OCI-LY7 (cell line): Measurements from ENCODE around the gene MAPKAPK3. TPM values are rescaled to one million over a fixed set of nuclear protein-coding genes. Genes with fewer than 3 reads are reported as not detected.

Experiments
- BruUV-seq: library from RNA; stranded (reverse); fragments of 400-500 nt; replicated peaks from 2 replicates; lab custom pipeline; 2021; lab: Mats Ljungman, UMichigan
- CTCF ChIA-PET: fragments of 300-600 bp; sonication (Branson Sonifier 250); formaldehyde crosslinking; loops from one replicate; lab custom pipeline; 2022; ENCODE audit warnings: antibody characterized with exemption; ENCODE audit not compliant: unreplicated experiment; lab: Charles Lee
- POLR2A ChIA-PET: fragments of 300-600 bp; sonication (Branson Sonifier 250); formaldehyde crosslinking; loops from one replicate; lab custom pipeline; 2022; ENCODE audit warnings: antibody characterized with exemption; lab: Charles Lee
- DNase-seq: peaks from one replicate; pipeline ENCODE4 v3.0.0-alpha.2; 2015; ENCODE audit warnings: low spot score
- H2AFZ ChIP-seq: fragments of 200-600 bp; sonication (generic), shearing (Covaris generic); 2 replicates; pipeline ENCODE4 v1.6.1; 2014; ENCODE audit warnings: mild to moderate bottlenecking, antibody characterized with exemption, low read length, moderate library complexity
- H3K27ac ChIP-seq: fragments of 200-600 bp; sonication (generic); 2 replicates; pipeline ENCODE4 v1.5.1; 2014; ENCODE audit warnings: mixed run types, low read depth, mild to moderate bottlenecking, moderate library complexity, low read length, inconsistent platforms; ENCODE audit not compliant: poor library complexity, severe bottlenecking
- H3K36me3 ChIP-seq: fragments of 200-600 bp; sonication (generic); 2 replicates; pipeline ENCODE4 v1.6.1; 2014; ENCODE audit warnings: mild to moderate bottlenecking, antibody characterized with exemption, low read length, moderate library complexity, mixed read lengths; ENCODE audit not compliant: insufficient read depth
- H3K4me1 ChIP-seq: fragments of 200-600 bp; sonication (generic); 2 replicates; pipeline ENCODE4 v1.5.1; 2014; ENCODE audit warnings: mild to moderate bottlenecking, low read length; ENCODE audit not compliant: insufficient read depth, poor library complexity, severe bottlenecking
- H3K4me2 ChIP-seq: fragments of 200-600 bp; sonication (generic); 2 replicates; pipeline ENCODE4 v1.6.1; 2014; ENCODE audit warnings: mild to moderate bottlenecking, low read length
- H3K4me3 ChIP-seq: fragments of 200-600 bp; sonication (generic); 2 replicates; pipeline ENCODE4 v1.5.1; 2014; ENCODE audit warnings: mild to moderate bottlenecking, low read depth, low read length; ENCODE audit not compliant: poor library complexity, severe bottlenecking
- H3K79me2 ChIP-seq: fragments of 200-600 bp; sonication (generic); 2 replicates; pipeline ENCODE4 v1.6.1; 2016; ENCODE audit warnings: low read depth, mild to moderate bottlenecking, low read length, moderate library complexity, mixed read lengths; ENCODE audit not compliant: insufficient read depth
- H3K9me2 ChIP-seq: fragments of 200-600 bp; sonication (generic); 2 replicates; pipeline ENCODE4 v1.6.1; 2016; ENCODE audit warnings: mild to moderate bottlenecking, low read length, mixed read lengths; ENCODE audit not compliant: insufficient read depth
- H3K9me3 ChIP-seq: fragments of 200-600 bp; sonication (generic); 2 replicates; pipeline ENCODE4 v1.6.1; 2014; ENCODE audit warnings: mild to moderate bottlenecking, mixed run types, low read length, mixed read lengths
- H4K20me1 ChIP-seq: fragments of 200-600 bp; sonication (generic); 2 replicates; pipeline ENCODE4 v1.6.1; 2014; ENCODE audit warnings: mild to moderate bottlenecking, antibody characterized with exemption, low read length, moderate library complexity, mixed read lengths; ENCODE audit not compliant: insufficient read depth
- EZH2phosphoT487 ChIP-seq: fragments of 200-600 bp; sonication (generic); IDR thresholded peaks from 2 replicates; pipeline ENCODE4 v1.6.1; 2018; ENCODE audit warnings: low read depth, borderline replicate concordance, mild to moderate bottlenecking, mixed run types, antibody characterized with exemption, low read length, moderate library complexity, mixed read lengths
- intact Hi-C: fragments of 100-400 bp; cut with micrococcal nuclease; formaldehyde crosslinking; loops from one replicate; pipeline ENCODE4 v1.10.0; 2022; ENCODE audit not compliant: unreplicated experiment
- total RNA-seq, 2 experiments: library from RNA; depleted of rRNA in 1 of 2; stranded (reverse); fragments of >200 nt in 1 of 2; shearing (Covaris generic) in 1 of 2; gene quantifications; 2 replicates each; pipeline ENCODE4 v1.2.3, GENCODE V29; 2014 to 2022
- TF ChIP-seq, protein P1 (sequence below): fragments of 200-600 bp; sonication (generic); conservative IDR thresholded peaks from 2 replicates; pipeline ENCODE4 v1.5.1; 2014; ENCODE audit warnings: mild to moderate bottlenecking, antibody characterized with exemption, low read length, moderate library complexity, mixed read lengths

MAPKAPK3 gene
- total RNA-seq, 2 experiments from 2014 or later = 17.5 to 25.2 TPM

DNA sequence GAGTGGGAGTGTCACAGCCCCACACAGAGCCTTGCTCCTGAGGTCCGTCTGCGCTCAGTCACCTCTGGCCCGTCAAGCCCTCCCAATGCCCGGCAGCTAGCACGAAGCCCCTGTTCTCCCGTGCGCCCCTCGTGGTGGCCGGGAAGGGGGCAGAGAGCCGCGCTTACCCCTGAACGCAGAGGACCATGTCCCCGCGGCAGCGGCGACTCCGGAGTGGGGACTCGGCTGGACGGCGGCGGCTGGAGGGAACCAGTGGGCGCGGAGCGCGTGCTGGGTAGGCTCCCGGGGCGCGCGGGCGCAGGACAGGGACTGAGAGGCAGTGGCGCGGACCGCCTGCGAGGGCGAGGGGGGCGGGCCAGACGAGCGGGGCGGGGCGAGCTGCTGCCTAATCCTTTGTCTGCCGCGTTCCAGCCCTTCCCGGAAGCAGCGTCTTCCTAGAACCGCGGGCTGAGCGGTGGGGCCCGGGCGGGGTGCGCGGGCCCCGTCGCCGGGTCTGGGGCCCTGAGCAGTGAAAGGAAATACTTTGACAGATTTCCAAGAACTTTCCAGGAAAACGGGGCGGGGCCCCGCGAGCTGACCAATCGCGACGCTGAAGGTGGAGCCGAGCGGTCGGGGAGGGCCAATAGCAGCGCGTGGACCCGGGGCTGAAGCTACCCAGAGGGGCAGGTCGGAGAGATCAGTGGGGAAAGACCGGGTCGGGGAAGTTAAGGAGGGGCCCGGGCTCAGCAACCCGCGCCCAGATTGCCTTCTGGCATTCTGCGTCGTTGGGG, 5.3 kb upstream of the MAPKAPK3 start, which contains the start of gene CISH:
CISH (minus strand) TSS at position 311 of the 770 bp plus-strand sequence; CDS start at position 187, 124 bp downstream.
- no TSS peak for BruUV-seq
- H4K20me1 ChIP-seq = no peaks in the 10 kb centered on the region
- DNase-seq = peak; percentile 78
- ChIA-PET CTCF (interaction anchor here (0.6 to 1.7 kb wide), 2 partner anchors 41 to 52 kb away, joined by 3 read pairs; no protein-coding TSS in a partner anchor), POLR2A (interaction anchor here (0.7 to 1.0 kb wide), 3 partner anchors 9 to 43 kb away, joined by 3 read pairs; no protein-coding TSS in a partner anchor)
- H3K4me3 ChIP-seq = peak within 1 kb of the TSS; percentile 68
- intact Hi-C loops = loop anchor here (5.0 to 10.0 kb wide), 2 partner anchors 59 to 363 kb away; no protein-coding TSS in a partner anchor
- H3K4me2 ChIP-seq = peak within 1 kb of the TSS; percentile 90
- no peaks in the 10 kb centered on the region for H3K79me2 ChIP-seq
- no peak within 1 kb of the TSS for H3K27ac ChIP-seq
- TF ChIP-seq EZH2phosphoT487 = no peak
- TF ChIP-seq, protein P1, sequence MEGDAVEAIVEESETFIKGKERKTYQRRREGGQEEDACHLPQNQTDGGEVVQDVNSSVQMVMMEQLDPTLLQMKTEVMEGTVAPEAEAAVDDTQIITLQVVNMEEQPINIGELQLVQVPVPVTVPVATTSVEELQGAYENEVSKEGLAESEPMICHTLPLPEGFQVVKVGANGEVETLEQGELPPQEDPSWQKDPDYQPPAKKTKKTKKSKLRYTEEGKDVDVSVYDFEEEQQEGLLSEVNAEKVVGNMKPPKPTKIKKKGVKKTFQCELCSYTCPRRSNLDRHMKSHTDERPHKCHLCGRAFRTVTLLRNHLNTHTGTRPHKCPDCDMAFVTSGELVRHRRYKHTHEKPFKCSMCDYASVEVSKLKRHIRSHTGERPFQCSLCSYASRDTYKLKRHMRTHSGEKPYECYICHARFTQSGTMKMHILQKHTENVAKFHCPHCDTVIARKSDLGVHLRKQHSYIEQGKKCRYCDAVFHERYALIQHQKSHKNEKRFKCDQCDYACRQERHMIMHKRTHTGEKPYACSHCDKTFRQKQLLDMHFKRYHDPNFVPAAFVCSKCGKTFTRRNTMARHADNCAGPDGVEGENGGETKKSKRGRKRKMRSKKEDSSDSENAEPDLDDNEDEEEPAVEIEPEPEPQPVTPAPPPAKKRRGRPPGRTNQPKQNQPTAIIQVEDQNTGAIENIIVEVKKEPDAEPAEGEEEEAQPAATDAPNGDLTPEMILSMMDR = peak; percentile 72
- H3K9me3 ChIP-seq = no peaks in the 10 kb centered on the region
- H3K36me3 ChIP-seq = no peaks in the 10 kb centered on the region
- H3K4me1 ChIP-seq = peaks cover 7% of the 10 kb centered on the region
- H2AFZ ChIP-seq = peak within 1 kb of the TSS; percentile 66
- H3K9me2 ChIP-seq = no peaks in the 10 kb centered on the region

DNA sequence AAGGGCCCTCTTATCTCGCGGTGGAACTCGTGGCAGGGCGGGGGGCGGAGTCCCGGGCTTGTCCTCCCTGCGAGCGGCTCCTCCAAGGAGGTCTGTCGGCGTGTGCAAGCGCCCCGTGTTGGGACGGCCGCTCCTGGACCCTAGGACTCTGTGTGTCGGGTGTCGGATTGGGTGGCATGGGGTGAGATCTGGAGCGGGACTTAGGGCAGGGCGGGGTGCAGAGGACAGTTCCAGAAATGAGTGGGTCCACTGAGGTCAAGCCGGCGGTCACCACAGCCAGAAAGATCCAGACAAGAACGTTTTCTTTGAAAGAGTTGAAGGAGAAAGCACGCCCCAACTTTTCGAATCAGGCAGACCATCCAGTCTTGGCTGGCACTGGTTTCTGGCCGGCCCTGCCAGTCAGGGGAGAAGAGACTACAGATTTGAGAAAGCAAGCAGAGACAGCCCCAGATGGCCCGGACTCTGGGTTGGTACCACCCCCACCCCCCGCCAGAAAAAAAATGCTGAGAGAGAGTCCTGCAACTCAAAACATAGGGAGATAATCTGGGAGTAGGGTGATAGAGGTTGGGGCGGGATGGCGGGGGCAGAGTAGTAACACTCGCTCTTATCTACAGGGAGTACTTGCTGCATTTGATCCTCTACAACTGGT, 4.6 kb upstream of the MAPKAPK3 start:
- Histone ChIP-seq H3K36me3 (no peaks in the 10 kb centered on the region), H3K4me3 (peak overlapping the region; percentile 68), H4K20me1 (no peaks in the 10 kb centered on the region), H3K4me2 (peak overlapping the region; percentile 90), H2AFZ (peak overlapping the region; percentile 66; the same call in 1 of the 2 replicates), H3K79me2 (no peaks in the 10 kb centered on the region), H3K27ac (no peak overlapping the region), H3K9me2 (no peaks in the 10 kb centered on the region), H3K4me1 (peaks cover 7% of the 10 kb centered on the region), H3K9me3 (no peaks in the 10 kb centered on the region)
- CTCF ChIA-PET = interaction anchor here (0.6 kb wide), 1 partner anchor 52 kb away, joined by 3 read pairs; no protein-coding TSS in a partner anchor
- DNase-seq = no peak
- TF ChIP-seq, protein P1 = no peak
- TF ChIP-seq EZH2phosphoT487 = no peak
- intact Hi-C loops = loop anchor here (5.0 to 10.0 kb wide), 2 partner anchors 60 to 362 kb away; no protein-coding TSS in a partner anchor
- BruUV-seq = no TSS peak
- POLR2A ChIA-PET = interaction anchor here (0.7 to 1.0 kb wide), 3 partner anchors 8 to 44 kb away, joined by 3 read pairs; no protein-coding TSS in a partner anchor
